KOPT-K1 (cell line): ENCODE data around the gene ACTL10.
"Not testable (repeated sequence)": the region's sequence is repeated elsewhere in the genome, so short reads cannot be mapped to it uniquely, and the experiment has no call there.

ENCODE experiments used
- H3K27ac ChIP-seq: fragments of 200-600 bp; sonication (generic); 2 replicates; pipeline ENCODE4 v1.5.1; 2016; ENCODE audit warnings: antibody characterized with exemption, mild to moderate bottlenecking, low read depth, low read length; ENCODE audit not compliant: poor library complexity, severe bottlenecking
- H3K36me3 ChIP-seq: fragments of 200-600 bp; sonication (generic); 2 replicates; pipeline ENCODE4 v1.5.1; 2017; ENCODE audit warnings: antibody characterized with exemption, mild to moderate bottlenecking, low read length, moderate library complexity; ENCODE audit not compliant: insufficient read depth
- H3K9me3 ChIP-seq: fragments of 200-600 bp; sonication (generic); 2 replicates; pipeline ENCODE4 v1.5.1; 2017; ENCODE audit warnings: antibody characterized with exemption, low read length, mild to moderate bottlenecking; ENCODE audit not compliant: insufficient read depth, poor library complexity, severe bottlenecking

ACTL10 gene

DNA sequence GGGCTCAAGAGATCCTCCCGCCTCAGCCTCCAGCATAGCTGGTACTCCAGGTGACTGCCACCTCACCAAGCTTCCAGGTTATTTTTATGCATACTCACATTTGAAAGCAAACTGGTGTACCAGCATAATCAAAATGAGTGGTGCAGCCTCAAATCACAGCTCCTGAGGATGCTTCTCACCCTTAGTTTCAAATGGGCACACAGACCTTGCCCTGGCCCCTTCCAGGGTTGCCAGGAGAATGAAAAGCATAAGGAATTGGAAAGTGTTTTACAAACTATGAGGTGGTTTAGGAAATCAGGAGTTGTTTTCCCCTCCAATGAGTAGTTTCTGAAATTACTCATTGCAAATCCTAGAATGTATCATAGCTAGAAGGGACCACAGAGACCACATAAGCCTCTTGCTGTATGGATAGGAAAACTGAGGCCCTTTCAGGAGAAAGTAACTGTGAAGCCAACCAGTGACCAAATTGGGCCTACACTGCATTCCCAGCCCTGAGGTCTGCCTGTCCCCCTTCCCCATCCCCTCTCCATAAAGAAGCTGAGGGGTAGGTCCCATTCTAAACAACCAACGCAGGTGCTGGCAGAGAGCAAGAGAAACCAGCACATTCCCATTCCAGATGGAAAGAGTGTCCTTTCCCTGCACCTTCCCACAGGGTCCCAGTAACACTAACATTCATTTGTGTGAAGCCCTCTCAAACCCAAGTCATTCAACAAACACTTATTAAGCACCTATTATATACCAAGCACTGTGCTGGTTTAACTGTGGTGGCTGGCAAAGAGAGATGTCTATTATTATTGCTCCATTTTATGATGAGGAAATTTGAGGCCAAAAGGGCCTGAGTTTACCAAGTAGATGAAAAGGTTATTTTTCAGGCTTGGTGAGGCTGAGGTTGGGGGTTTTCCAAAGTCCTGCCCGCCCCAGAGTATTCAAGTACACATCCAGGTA lies 21.5 kb downstream of the ACTL10 start:
- peaks cover 11% of the 10 kb centered on the region for H3K36me3 ChIP-seq
- no peaks in the 10 kb centered on the region for H3K9me3 ChIP-seq
- H3K27ac ChIP-seq: no peak overlapping the region

DNA sequence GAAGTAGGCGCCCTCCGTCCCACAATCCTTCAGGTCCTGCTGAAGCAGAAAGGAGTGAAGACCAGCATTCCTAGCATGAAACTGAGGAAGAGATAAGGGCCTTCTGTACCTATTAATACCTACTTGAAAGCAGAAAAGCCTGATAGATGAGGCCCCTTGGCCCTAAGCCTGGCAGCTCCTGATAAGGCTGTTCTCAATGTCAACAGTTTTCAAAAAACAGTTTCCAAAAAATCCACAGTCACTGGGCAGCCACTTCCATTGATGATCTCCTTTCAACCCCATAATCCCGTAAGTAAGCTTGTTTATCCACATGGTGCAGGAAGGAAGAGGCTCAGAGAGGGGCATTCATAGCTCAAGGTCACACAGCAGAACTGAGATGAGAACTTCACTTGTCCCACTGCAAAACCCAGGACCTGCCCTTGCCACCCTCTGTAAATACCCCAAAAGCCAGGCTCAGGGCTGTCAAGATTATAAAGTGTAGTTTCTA lies 22.2 kb downstream of the ACTL10 start:
- peak overlapping the region; percentile 45 for H3K27ac ChIP-seq
- peaks cover 6% of the 10 kb centered on the region; the same call in 1 of the 2 replicates for H3K36me3 ChIP-seq
- no peaks in the 10 kb centered on the region for H3K9me3 ChIP-seq

DNA sequence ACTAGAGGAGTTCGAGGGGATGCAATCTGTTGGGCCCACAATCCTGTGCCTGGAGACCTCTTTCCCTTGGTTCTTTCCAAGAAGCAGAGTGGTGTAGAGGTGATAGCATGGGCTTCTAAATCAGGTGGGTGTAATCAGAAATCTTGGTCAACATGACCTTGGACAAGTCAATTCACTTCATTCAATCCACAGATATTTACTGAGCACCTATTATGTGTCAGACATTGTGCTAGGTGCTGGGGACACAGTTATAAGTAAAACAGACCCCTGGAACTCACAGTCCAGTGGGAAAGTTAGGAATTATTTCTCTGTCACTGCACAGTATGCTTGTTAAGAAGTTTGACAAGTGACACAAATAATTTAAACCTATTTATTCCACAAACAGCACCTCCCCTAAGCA lies 22.8 kb downstream of the ACTL10 start:
- peaks cover under 1% of the 10 kb centered on the region; the same call in 1 of the 2 replicates for H3K36me3 ChIP-seq
- H3K27ac ChIP-seq: peak overlapping the region; percentile 45

DNA sequence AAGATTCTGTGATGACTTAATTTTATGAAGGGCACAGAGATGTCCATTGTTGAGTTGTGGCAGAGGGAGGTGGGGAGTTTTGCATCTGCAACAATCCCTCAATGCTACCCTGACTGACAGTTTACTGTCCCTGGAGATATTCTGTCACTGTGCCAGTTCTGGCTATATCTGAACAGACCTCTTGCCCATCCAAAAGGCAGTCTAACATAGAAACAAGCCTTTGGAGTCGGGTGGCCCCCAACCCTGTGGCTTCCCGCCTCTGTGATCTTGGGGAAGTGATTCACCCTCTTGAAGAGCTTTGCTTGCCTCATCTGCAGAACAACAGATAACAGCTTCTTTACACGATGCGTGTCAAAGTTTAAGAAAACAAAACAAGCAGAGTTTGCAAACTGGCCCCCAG lies 23.2 kb downstream of the ACTL10 start:
- H3K36me3 ChIP-seq: no peaks in the 10 kb centered on the region
- peak overlapping the region; percentile 45 for H3K27ac ChIP-seq
- H3K9me3 ChIP-seq: no peaks in the 10 kb centered on the region

More for the DNA sequence above, 22.8 kb downstream of the ACTL10 start:
- H3K9me3 ChIP-seq: no peaks in the 10 kb centered on the region

DNA sequence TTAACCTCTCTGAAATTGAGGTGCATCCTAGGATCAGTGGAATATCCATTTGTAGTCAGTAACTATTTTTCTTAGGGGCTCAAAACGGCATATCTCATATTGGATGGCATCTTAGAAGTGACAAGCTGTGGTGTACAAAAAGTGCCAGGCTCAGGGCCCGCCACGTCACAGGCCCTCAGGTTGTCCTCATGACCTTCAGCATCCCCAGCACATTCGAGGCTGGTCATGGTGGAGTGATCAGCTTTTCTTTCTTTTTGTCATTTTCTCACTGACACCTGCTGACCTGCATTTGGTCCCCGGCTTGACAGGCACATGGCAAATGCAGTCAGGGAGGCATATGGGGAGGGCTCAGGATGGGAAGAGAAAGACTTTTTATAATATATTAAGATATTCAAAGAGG lies 26.5 kb downstream of the ACTL10 start:
- H3K27ac ChIP-seq: no peak overlapping the region
- no peaks in the 10 kb centered on the region for H3K9me3 ChIP-seq
- H3K36me3 ChIP-seq: no peaks in the 10 kb centered on the region

DNA sequence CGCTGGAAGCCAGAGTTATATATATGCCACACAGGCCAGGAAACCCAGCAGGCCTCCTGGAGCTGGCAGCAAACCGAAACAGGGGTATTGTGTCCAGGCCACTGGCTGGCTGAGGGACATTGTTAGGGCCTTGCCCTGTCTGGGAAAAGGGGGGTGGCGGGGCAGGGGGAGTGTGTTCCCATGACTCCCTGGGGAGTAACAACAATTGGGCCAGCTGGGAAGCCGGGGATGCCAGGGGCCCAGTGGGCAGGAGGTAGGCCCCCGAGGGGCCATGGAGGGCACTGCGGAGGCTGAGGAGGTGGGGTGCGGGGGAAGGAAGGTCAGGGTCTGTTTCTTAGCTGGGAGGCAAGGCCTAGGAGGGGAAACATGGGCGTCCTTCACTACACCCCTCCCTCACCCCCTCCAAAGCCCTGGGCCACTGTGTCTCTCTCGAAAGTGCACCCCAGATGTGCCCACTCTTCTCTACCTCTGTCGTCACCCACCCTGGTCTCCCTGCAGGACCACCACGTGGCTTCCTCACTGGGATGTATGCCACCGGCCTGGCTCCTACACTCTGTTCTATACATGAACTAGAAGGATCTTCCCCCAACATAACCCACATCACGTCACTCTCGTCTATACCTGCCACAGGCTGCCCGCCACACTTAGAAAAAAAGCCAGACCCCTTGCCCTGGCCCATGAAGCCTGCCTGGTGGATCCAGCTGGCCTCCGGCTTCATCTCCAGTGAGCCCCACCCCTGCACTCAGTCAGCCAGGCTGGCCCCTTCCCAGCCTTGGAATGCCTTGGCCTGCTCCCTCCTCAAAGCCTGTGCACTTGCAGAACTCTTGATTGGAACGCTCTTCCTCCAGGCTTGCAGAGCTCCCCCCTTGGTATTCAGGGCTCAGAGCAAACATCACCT lies 27.2 kb downstream of the ACTL10 start:
- H3K9me3 ChIP-seq: no peaks in the 10 kb centered on the region
- no peaks in the 10 kb centered on the region for H3K36me3 ChIP-seq
- H3K27ac ChIP-seq: no peak overlapping the region

DNA sequence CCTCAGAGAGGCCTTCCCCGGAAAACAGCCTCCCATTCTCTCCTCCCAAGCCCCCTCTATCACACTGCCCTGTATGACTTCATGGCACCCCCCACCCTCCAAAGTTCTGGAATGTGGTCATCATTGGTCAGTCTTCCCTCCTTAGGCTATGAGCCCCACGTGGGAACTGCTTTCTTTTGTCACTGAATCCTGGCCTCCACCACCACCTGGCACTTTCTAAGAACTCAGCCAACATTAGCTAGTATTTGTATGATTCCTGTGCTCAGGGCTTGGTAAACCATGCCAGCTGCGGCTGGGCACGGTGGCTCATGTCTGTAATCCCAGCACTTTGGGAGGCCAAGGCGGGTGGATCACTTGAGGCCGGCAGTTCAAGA lies 27.9 kb downstream of the ACTL10 start:
- H3K9me3 ChIP-seq: no peaks in the 10 kb centered on the region
- no peak overlapping the region for H3K27ac ChIP-seq
- H3K36me3 ChIP-seq: no peaks in the 10 kb centered on the region

DNA sequence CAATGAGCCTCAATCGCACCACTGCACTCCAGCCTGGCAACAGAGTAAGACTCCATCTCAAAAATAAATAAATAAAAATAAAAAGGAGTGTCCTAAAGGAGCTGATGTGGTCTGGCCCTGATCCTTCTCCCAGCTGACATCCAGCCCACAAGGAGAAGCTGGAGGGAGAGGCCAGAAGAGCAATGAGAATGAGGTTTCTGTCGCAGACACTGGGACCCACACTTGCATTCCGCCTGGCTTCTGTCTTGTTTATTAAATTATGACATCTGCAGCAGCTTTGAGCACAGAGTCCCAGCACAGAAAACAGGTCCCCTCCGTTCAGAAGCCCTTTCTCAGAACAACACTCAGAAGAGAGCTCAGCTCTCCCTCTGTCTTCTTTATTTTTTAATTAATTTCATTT lies 29.7 kb downstream of the ACTL10 start:
- Histone ChIP-seq H3K27ac (no peak overlapping the region), H3K36me3 (no peaks in the 10 kb centered on the region), H3K9me3 (peaks cover 8% of the 10 kb centered on the region)

DNA sequence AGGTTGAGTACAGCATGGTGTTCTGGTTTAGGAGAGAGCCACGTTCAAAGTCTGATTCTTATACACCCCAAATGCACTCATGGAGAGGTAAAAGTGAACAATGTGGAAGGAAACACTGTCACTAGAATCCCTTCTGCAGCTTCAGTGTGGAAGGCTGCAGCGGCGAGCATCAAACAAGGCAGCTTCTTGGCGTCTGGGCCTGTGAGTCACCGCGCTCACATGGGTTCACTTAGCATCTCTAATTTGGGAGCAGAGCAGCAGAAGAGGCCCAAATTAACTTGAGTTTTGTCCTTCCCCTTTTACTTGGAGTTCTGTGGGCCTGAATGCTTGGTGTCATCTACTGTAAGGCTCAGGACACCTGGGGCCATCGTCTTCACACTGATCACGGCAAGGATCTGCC lies 30.4 kb downstream of the ACTL10 start:
- H3K36me3 ChIP-seq: no peaks in the 10 kb centered on the region
- peaks cover 13% of the 10 kb centered on the region for H3K9me3 ChIP-seq
- no peak overlapping the region for H3K27ac ChIP-seq

DNA sequence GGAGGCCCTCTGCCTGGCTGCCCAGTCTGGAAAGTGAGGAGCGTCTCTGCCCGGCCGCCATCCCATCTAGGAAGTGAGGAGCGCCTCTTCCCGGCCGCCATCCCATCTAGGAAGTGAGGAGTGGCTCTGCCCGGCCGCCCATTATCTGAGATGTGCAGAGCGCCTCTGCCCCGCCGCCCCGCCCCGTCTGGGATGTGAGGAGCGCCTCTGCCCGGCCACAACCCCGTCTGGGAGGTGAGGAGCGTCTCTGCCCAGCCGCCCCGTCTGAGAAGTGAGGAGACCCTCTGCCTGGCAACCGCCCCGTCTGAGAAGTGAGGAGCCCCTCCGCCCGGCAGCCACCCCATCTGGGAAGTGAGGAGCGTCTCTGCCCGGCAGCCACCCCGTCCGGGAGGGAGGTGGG lies 32.2 kb downstream of the ACTL10 start:
- not testable (repeated sequence) for H3K27ac ChIP-seq, H3K36me3 ChIP-seq
- H3K9me3 ChIP-seq: peaks cover 13% of the 10 kb centered on the region

DNA sequence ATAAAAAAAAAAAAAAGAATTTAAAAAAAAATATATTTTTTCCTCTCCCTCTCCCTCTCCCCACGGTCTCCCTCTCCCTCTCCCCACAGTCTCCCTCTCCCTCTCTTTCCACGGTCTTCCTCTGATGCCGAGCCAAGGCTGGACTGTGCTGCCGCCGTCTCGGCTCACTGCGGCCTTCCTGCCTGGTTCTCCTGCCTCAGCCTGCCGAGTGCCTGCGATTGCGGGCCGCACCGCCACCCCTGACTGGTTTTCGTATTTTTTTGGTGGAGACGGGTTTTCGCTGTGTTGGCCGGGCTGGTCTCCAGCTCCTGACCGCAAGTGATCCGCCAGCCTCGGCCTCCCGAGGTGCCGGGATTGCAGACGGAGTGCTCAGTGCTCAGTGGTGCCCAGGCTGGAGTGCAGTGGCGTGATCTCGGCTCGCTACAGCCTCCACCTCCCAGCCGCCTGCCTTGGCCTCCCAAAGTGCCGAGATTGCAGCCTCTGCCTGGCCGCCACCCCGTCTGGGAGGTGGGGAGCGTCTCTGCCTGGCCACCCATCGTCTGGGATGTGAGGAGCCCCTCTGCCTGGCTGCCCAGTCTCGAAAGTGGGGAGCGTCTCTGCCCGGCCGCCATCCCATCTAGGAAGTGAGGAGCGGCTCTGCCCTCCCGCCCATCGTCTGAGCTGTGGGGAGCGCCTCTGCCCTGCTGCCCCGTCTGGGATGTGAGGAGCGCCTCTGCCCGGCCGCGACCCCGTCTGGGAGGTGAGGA lies 34.1 kb downstream of the ACTL10 start:
- not testable (repeated sequence) for H3K27ac ChIP-seq, H3K36me3 ChIP-seq
- H3K9me3 ChIP-seq: peaks cover 13% of the 10 kb centered on the region

DNA sequence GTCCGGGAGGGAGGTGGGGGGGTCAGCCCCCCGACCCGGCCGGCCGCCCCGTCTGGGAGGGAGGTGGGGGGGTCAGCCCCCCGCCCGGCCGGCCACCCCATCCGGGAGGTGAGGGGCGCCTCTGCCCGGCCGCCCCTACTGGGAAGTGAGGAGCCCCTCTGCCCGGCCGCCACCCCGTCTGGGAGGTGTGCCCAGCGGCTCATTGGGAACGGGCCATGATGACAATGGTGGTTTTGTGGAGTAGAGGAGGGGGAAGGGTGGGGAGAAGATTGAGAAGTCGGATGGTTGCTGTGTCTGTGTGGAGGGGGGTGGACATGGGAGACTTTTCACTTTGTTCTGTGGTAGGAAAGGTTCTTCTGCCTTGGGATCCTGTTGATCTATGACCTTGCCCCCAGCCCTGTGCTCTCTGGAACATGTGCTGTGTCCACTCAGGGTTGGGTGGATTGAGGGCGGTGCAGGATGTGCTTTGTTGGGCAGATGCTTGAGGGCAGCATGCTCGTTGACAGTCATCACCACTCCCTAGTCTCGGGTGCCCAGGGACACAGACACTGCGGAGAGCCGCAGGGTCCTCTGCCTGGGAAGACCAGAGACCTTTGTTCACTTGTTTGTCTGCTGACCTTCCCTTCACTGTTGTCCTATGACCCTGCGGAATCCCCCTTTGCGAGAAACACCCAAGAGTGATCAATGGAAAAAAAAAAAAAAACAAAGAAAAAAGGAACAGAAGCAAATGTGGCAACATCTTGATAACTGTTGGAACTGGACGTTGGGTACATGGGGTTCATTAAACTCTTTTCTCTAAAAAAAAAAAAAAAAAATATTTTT lies 35.1 kb downstream of the ACTL10 start:
- Histone ChIP-seq H3K36me3 (peaks cover 18% of the 10 kb centered on the region), H3K27ac (no peak overlapping the region), H3K9me3 (peaks cover 13% of the 10 kb centered on the region)

DNA sequence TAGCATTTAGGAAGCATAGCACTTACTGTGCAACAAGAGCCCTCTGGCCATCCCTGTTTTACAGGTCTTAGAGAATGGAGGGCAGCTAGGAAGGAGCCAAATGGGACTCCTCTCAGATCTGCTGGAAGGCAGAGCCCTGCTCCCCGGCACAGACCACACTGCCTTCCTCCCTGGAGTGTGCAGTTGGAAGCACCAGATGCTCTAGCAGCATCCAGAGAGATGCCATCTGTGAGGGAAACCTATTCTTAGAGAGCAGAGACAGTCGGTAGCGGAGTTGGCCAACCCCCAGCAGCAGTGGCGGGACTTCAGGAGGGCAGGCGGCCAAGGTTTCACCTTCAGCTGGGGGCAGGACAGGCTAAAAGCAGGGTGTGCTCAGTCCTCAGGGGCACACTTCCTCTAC lies 36.1 kb downstream of the ACTL10 start:
- peaks cover 28% of the 10 kb centered on the region for H3K36me3 ChIP-seq
- H3K27ac ChIP-seq: no peak overlapping the region
- peaks cover 13% of the 10 kb centered on the region for H3K9me3 ChIP-seq
